IPS-11a (cell line): ENCODE measurements around the gene CA11.
"Not testable (repeated sequence)": the region's sequence is repeated elsewhere in the genome, so short reads cannot be mapped to it uniquely, and the experiment has no call there.

Source experiments
- H3K4me3 ChIP-seq: one replicate; pipeline ENCODE4 v1.5.1; 2013; ENCODE audit warnings: low read depth, low read length, control low read depth

The CA11 gene

DNA sequence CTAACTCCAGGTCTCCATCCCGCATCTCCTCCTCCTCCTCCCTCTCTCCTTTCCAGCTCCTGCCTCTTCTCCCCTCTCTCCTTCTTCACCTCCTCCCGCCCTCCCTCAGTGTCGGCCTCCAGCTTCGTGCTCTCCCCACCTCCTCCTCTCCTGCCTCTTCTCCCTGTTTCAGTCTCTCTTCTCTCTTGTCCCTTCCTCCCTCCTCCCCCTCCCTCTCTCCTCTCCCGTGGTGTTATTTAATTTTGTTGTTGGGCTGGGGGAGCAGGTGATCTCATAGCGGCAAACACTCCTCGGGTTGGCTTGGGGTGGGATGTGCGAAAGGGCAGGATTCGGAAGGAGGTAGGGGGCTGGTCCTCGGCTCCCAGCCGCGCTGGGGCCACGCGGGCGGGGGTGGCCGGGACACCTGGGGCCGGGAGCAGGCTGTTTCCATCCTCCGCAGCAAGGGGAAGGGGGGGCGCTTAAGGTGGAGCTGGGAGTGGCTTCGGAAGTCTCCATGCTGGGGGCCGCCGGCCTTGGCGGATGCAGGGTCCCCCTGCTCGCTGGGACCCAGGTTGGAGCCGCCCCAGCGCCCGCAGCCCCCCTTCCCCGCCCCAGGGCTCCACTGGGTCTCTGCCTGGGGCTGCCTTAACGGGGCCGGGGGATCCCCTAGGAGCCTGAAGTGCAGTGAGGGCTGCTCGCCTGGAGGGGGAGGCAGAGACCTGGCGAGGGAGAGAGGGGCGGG lies at the start of gene CA11:
TSS of gene CA11 (minus strand) at position 187 of the 721 bp plus-strand sequence. CDS start 555 bp downstream, outside the sequence.
- peak within 1 kb of the TSS; percentile 69 for H3K4me3 ChIP-seq

DNA sequence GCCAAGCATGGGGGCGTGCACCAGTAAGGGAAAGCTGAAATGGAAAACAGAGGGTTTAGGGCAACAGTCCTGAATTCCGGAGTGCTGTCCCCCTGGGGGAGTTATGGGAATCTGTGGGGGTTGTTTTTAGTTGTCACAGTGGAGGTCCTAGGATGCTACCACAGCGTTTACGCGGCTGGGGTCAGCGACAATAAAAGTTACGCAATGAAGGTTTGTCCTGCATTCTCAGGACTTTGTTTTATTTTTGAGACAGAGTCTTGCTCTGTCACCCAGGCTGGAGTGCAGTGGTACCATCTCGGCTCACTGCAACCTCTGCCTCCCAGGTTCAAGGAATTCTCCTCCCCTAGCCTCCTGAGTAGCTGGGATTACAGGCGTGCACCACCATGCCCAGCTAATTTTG lies 47.6 kb upstream of the CA11 start:
- H3K4me3 ChIP-seq, result not testable (repeated sequence)

DNA sequence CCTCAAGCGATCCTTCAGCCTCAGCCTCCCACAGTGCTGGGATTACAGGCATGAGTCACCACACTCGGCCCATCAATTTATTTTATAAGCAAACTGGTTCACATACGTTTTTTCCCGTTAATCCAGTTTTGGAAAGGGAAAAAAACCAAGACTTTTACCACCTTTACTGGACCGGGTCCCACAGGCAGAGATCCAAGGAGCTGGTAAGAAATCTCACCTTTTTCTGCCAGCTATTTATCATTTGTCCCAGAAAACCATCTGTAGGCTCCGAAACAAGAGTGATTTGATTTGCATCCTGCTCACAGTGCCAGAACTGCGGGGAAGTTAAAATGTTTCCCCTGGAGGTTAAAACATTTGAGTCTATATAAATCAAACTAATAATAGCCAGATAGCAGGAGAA lies 43.5 kb upstream of the CA11 start:
- H3K4me3 ChIP-seq, result no peak overlapping the region

DNA sequence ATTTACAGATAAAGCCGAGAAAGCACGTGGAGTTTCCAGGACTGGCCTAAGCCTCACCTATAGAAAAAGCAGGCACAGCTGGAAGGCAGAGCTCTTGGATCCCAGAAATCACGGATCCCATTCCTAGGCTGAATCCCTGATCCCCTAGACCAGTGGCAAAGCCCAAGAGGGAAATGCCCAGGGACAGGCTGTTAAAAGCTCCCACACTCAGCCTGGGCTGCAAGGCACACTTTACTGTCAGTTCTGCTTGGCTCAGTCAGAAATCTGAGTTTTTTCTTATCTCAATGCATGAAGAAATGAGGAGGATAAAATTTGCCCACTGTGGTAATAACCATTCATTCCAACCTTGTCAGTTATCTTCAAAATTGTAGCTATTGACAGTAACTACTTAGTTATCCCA lies 41.8 kb upstream of the CA11 start:
- H3K4me3 ChIP-seq, result no peak overlapping the region

DNA sequence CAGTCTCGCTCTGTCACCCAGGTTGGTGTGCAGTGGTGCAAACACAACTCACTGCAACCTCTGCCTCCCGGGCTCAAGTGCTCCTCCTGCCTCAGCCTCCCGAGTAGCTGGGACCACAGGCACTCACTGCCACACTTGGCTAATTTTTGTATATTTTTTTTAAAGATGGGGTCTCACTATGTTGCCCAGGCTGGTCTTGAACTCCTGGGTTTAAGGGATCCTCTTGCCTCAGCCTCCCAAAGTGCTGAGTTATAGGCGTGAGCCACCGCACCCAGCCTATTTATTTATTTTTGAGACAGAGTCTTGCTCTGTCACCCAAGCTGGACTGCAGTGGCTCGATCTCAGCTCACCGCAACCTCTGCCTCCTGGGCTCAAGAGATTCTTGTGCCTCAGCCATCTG lies 40.6 kb upstream of the CA11 start:
- not testable (repeated sequence) for H3K4me3 ChIP-seq

DNA sequence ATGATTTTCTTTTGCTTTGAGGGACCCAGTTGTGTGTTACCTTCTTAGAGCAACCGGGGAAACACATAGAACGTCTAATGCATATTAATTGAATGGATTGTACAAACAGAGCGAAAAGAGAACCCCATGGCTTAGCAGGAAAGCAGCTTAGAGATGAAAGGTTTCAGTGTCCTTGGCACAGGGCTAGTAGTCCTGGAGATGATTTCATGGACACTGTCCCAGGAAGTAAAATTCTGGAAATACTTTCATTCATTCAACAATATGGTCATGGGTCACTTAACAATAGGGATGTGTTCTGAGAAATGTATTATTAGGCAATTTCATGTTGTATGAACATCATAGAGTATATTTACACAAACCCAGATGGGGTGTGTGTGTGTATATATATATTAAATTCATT lies 40.1 kb upstream of the CA11 start:
- H3K4me3 ChIP-seq, result no peak overlapping the region

DNA sequence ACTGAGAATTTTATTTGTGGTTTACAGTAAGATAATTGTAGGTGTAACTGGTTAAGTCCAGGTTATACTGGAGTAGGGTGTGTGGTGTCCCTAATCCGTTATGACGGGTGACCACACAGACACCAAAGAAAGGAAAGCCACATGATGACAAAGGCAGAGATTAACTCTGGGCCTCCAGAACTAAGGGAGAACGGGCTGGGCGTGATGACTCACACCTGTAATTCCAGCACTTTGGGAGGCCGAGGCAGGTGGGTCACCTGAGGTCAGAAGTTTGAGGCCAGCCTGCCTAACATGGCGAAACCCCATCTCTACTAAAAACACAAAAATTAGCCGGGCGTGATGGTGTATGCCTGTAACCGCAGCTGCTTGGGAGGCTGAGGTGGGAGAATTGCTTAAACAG lies 39.6 kb upstream of the CA11 start:
- H3K4me3 ChIP-seq, result no peak overlapping the region

DNA sequence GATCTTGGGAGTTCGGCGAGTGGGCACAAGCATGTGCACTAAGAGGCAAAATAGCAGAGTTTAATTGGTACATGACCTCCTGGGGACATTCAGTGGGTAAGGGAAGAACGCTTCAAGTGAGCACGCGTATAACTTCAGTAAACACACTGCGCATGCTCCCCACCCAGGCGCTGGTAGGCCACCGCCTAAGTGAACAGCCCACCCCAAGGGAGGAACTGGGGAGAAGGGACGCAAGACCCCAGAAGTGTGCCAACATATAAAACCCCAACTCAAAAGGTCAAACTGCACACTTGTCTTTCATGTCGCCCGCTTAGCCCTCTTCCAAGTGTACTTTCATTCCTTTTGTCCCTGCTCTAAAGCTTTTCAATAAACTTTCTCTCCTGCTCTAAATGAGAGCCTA lies 37.4 kb upstream of the CA11 start:
- H3K4me3 ChIP-seq, result no peak overlapping the region

DNA sequence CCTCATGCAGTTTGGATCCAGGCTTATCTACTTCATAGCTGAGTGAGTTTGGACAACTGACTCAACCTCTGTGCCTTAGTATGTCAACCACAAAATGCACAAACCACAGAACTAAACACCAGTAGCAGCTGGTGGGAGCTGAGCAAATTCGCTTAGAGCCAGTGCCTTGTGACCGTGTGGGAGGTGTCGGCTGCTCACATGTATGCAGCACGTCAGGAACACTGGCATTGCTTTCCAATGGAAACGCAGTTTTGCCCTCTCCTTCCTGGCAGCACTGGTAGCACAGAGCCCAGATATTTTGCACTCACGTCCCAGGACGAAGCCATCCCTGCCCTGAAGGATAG lies 35.1 kb upstream of the CA11 start:
- H3K4me3 ChIP-seq, result no peak overlapping the region

DNA sequence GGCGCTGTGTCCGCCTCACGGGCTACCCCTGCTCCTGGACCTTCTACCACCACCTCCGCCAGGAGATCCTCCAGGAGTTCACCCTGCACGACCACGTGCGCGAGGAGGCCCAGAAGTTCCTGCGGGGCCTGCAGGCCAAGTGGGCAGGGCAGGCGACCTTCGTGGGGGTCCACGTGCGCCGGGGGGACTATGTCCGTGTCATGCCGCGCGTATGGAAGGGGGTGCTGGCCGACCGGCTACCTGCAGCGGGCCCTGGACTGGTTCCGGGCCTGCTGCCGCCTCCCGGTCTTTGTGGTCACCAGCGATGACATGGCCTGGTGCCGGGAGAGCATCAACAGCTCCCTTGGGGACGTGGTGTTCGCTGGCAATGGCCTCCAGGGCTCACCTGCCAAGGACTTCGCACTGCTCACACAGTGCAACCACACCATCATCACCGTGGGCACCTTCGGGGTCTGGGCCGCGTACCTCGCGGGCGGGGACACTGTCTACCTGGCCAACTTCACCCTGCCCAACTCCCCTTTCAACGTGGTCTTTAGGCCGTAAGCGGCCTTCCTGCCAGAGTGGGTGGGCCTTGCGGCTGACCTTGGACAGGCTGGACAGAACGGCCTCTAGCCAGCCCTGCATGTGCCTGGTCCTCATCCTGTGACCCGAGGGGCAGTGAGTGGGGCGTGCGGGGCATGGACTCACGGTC lies 34.6 kb upstream of the CA11 start:
- no peak overlapping the region for H3K4me3 ChIP-seq

DNA sequence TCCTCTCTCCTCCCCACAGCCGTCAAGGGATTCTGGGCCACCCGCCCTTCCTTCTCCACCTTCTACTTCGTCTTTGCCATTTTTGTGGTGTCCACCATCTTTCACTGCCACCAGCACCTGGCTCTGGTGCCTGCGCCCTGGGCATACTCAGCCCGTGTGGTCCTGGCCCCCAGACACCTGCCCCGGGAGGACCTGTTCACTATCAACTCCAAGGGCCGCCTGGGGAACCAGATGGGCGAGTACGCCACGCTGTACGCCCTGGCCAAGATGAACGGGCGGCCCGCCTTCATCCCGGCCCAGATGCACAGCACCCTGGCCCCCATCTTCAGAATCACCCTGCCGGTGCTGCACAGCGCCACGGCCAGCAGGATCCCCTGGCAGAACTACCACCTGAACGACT lies 34.0 kb upstream of the CA11 start:
- H3K4me3 ChIP-seq, result not testable (repeated sequence)

DNA sequence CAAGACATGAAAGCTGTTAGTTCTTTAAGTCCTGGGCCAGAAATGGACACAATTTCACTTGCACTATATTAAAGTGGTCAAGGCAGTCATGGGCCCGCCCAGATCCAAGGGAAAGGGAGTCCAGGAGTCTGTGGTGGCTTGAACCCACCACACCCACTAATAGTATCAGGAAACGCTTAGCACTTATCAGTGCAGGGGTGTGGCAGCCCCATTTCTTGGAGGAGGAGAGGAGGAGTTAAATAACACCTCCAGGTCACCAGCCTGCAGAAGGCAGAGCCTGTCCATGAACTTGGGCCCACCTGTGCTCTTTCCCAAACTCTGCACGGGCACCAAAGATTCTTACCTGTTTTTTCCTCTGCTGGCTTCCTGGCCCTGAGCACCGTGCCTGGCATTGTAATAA lies 32.2 kb upstream of the CA11 start:
- no peak overlapping the region for H3K4me3 ChIP-seq

DNA sequence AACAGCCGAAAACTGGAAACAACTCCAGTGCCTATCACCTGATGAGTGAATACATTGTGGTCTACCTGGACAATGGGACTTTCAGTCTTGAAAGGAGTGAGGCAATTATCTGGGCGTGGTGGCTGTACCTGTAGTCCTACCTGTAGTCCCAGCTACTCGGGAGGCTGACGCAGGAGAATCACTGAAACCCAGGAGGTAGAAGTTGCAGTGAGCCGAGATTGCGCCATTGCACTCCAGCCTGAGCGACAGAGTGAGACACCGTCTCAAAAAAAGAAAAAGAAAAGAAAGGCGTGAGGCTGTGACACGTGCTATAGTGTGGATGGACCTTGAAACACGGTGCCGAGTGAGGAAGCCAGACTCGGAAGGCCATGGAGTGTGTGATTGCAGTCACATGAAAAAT lies 30.9 kb upstream of the CA11 start:
- H3K4me3 ChIP-seq, result no peak overlapping the region

DNA sequence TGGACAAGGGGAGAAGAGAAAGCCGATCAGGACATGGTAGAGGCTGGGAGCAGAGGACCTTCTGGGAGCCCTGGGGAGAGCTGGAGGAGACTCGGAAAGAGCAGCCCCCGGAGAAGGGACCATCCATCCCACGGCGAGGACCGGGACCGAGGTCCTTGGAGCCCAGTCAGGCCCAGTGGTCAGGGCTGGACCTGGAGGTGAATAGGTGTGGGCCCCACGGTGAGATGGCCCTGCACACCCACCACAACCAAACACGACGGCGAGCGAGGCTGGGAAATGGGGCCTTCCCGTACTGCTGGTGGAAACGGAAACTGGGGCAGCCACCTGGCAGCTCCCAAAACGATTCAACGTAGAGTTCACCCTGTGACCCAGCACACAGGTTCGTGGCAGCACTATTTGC lies 30.5 kb upstream of the CA11 start:
- H3K4me3 ChIP-seq, result no peak overlapping the region

DNA sequence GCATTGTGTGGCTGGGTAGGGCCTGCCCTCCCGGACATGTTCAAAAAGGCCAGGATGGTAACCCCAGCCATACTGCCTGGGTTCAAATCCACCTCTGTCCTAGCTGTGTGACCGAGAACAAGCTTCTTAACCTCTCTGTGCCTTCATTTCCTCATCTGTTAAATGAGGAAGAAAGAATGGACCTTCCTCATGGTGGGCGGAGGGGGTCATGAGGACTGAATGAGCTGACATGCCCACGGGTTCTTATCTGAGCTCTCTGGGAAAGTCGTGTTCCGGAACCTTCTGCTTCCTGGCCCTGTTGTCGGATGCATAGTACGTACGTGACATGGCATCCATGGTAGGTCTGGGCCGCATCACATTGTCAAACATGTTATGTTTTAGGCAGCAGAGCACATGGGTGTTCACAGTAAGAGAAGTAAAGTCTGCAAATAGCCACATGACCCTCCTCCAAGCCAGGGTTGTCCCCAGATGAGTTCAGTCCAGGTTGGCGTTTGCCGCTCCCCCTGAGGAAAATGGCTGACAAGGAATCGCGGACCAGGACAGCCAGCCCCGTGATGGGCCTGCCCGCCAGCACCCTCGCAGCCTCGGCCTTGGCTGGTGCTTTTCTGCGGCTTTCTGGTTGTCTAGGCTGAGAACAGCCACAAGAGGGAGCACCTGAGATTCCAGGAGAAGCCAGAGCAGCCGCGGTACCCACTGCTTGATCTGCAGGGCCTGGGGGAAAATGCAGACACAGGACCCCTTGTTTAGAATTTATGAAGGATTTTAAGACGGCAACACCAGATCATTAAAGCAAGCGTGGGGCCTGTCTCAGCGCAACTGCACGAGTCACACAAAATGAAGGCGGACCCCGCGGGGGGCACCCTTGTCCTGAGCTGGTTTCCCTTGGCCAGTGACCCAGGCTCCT lies 29.2 kb upstream of the CA11 start:
- no peak overlapping the region for H3K4me3 ChIP-seq

DNA sequence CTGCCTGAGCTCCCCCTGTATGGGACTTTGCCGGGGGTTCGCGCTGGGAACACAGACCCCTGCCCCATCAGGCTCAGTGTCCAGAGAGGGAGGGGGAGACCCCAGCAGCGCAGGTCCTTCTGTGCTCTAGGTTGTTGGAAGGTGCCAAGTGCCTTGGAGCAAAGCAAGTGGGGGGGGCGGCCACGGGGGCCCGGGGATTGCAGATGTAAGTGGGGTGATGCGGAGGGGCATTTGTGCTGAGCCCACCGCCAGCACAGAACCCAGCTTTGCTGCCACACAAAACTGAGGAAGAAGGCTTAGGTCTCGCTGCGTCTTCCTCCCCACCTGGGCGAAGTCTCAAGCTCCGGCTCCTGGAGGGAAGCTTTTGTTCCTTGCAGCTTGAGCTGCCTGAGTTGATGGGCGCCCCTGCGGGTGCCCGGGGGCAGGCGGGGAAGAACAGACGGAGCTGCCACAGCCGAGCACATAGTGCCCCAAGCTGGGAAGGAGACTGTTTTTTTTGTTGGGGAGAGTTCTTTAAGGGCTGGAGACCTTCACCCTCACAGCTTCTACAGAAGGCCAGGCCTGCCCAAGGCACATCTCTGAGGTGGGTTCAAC lies 28.3 kb upstream of the CA11 start:
- H3K4me3 ChIP-seq, result no peak overlapping the region

DNA sequence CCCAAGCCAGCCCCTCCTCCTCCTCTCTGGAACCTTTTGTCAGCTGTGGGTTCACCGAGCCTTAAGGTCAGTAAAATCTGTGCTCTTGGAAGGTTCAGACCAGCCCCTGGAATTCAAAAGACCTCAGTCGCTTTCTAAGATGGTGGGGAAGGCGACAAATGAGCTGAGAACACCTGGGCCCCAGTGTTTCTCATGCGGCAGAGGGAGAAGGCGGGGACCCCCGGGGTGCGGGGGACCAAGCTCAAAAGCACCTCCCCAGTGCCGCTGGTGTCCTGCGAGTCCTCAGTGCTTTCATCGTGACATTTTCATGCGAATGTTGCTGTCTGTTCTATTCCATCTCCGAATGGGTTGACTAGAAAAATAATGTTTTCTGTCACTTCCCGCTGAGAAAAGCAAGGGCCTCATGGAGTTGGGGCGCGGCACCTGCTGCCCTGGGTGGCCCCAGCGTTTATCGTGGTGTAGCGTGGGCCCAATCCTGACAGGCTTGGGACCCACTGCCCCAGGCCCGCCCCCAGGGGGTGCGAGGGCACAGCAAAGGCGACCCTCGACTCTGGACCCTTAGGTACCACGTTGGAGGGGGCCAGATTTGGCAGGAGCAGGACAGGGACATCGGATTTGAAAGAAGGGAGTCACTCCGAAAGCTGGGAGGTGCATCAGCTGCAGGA lies 27.6 kb upstream of the CA11 start:
- H3K4me3 ChIP-seq, result no peak overlapping the region

DNA sequence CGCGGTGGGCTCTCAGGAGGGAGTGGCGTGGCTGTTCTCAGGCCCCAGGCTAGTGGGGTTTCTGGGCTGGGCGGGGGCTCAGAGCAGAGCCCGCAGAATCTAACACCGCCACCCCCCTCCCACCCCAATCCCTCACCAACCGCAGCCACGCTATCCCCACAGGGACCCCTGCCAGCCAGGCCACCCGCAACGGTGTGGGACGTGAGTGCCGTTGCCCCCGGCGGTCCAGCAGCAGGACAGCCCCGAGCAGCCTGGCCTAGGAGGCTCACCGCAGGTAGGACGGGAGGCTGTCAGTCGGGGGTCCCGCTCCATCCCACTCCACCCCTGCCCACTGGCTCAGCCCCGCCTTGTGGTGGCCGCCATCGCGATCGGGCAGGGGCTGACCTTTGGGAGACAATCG lies 27.0 kb upstream of the CA11 start, which contains the start of gene NTN5:
TSS of gene NTN5 (minus strand) at position 24 of the 400 bp plus-strand sequence. CDS start 2,031 bp downstream, outside the sequence.
- no peak within 1 kb of the TSS for H3K4me3 ChIP-seq

DNA sequence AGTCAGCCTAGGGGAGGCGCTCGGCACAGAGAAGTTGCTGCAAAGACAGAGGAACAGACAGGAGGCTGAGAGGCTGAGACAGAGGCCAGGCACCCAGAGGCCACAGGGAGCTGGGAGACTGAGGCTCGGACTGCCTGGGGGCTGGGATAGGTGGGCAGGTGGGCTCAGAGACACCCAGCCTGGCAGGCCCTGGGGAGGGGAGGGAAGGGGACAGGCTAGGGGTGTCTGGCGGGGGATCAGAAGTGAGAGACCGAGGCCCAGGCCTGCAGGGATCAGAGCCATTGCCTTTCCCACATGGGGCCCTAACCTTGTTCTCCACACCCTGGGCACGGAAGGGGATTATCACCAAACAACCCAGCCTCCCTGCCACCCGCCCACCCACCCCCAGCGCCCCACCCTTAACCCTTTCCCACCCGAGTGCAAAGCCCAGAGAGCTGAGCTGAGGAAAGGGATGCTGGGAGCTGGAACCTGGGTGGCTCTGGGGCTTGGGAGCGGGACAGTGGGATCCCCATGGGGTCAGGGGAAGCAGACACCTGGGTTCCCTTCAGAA lies 25.5 kb upstream of the CA11 start:
- no peak overlapping the region for H3K4me3 ChIP-seq

DNA sequence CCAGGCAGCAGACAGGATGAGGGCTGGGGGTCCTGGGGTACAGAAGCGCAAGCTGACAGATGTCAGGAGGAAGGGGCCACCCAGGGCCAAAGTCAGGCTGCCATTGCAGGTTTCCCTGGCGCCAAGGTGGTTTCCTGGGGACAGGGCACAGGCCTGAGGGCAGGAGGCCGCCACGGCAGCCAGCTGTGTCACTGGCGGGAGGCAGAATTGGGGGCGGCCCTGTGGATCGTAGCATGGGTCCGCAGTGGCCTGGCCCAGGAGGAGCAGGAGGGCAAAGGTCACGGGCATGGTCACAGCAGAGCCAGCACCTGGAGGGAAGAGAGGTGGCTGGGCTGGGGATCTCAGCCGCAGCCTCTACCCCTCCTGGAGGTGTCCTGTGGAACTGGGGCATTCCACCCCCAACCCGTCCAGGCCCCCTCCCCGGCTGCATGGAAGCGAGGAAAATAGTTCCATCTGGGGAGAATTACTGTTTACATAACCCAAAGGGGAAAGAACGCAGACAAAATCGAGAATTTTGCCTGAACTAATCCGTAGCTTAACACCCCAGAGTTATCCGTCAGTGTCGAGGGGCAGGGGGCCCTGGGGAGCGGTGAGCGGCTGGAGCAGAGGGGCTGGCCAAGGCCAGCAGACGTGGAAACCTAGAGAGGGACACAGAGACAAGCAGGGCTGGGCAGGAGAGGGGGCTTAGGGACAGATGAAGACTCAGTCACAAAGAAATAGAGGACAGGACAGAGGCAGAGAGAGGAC lies 24.9 kb upstream of the CA11 start:
- H3K4me3 ChIP-seq, result no peak overlapping the region
